AG09319 (cell line): ENCODE results near the gene TMEM150A.

ENCODE experiments used
- DNase-seq: peaks from one replicate; pipeline ENCODE4 v3.0.0-alpha.2; 2010; ENCODE audit warnings: low read depth; ENCODE audit errors: extremely low read depth
- CTCF ChIP-seq: IDR thresholded peaks from 2 replicates; pipeline ENCODE4 v1.5.1; 2011; ENCODE audit warnings: low read depth, mild to moderate bottlenecking, inconsistent platforms, low read length, moderate library complexity

TMEM150A gene

GRCh38 chr2:85584354-85584856 is 18.1 kb downstream of the TMEM150A start, which contains the start of gene VAMP5:
VAMP5 (plus strand) TSS chr2:85584431; CDS start chr2:85584491, 60 bp downstream.
- no peak for TF ChIP-seq CTCF
- DNase-seq, result no peak

- no peak for DNase-seq
- TF ChIP-seq CTCF, result no peak
These were observed 18.7 kb downstream of the TMEM150A start for GRCh38 chr2:85583667-85584353.

- TF ChIP-seq CTCF, result no peak
- no peak for DNase-seq
These were observed 20.0 kb downstream of the TMEM150A start for GRCh38 chr2:85582492-85582891.

GRCh38 chr2:85580206-85580605 is 22.3 kb downstream of the TMEM150A start:
- no peak for TF ChIP-seq CTCF
- no peak for DNase-seq

GRCh38 chr2:85579266-85579935 is 23.1 kb downstream of the TMEM150A start:
- no peak for TF ChIP-seq CTCF
- DNase-seq, result no peak

GRCh38 chr2:85578243-85579180 is 24.0 kb downstream of the TMEM150A start:
- no peak for DNase-seq
- TF ChIP-seq CTCF, result no peak
